CD4-positive, alpha-beta T cell treated with Interleukin-6 for 4 hours (primary cell): ENCODE data around the gene TBC1D22B.
"Not testable (repeated sequence)": the region's sequence is repeated elsewhere in the genome, so short reads cannot be mapped to it uniquely, and the experiment has no call there.

Experiments used
- DNase-seq: peaks from one replicate; pipeline ENCODE4 v3.0.0-alpha.2; 2020; ENCODE audit warnings: mixed read lengths

TBC1D22B gene

DNA sequence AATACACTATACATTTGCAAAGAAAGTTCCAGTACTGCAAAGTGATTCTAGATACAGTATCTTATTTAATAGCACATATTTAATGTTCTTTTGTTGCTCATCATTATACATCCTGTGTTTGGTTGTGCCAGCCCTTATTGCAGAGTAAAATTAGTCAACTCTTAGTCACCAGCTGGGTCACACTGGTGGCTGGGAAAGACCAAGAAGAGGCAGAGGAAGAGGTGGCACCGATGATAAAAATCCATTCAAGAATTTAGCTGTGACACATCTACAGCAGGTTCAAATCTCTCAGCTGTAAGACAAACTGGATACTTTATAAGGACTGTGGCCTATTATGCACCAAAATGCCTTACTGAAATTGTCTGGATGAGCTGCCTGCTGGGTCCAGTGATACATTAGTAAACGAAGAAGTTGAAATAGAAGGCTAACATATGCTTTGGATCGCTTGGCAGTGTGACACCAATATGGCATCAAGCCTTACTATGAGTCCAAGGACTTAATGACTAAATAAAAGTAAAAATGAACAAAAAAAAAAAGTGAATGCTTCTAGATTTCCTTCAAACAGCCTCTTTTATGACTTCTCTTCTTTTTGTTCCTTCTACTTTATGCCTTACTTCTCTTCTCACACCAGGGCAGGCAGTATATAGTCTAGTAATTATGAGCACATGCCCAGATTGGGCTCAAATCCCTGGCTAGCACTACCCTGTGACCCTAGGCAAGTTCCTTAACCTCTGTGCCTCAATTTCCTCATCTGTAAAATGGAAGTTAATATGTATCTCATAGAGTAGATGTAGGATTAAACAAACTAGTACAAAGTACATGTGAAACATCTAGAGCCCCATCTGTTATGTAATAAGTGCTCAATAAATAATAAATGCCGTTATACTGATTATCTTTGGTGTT is 66.8 kb downstream of the TBC1D22B start:
- peak; percentile 15 for DNase-seq

DNA sequence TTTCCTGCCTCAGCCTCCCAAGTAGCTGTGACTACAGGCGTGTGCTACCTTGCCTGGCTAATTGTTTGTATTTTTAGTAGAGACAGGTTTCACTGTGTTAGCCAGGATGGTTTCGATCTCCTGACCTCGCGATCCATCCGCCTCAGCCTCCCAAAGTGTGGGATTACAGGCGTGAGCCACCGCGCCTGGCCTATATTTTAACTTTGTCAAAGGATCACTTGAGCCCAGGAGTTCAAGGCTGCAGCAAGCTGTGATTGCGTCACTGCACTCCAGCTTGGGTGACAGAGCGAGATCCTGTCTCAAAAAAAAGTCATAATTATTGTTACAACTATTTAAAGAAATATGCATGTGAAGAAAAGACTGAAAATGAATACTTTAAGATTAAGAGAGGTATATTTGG is 72.8 kb downstream of the TBC1D22B start:
- DNase-seq, result not testable (repeated sequence)

DNA sequence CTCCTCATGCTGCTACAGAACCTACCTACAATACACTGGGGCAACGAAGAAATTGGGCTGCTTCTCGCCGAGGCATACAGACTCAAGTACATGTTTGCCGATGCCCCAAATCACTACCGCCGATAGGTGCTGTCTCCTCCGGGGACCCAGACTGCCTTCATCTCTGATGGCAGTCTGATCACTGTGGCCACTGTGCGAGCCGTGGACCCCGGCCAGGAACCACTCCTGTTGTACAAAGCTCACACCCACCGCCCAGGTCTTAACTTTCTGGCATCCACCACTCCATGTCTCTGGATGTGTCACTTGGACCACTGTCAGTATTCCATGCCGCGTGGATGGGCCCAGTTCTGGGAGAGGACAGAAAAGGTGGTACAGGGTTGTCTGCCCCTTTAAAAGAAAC is 73.5 kb downstream of the TBC1D22B start:
- DNase-seq, result no peak

DNA sequence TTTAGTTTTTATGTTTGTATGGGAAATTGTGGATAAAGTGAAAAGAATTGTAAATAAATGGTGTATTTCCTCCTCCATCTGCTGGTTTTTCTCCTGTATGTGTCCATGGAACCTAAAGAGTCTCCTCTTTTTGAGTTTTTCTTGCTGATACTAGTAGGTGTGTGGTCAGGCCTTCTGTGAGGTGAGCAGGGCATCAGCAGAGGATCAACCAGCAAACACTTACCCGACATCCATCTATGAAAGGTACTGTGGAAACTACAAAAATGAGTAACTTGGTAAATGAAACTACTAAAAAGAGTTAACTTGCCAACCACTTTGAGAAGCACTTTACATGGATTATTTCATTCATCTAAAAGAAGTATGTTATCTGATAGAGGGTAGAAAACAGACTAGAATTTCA is 75.3 kb downstream of the TBC1D22B start:
- no peak for DNase-seq

DNA sequence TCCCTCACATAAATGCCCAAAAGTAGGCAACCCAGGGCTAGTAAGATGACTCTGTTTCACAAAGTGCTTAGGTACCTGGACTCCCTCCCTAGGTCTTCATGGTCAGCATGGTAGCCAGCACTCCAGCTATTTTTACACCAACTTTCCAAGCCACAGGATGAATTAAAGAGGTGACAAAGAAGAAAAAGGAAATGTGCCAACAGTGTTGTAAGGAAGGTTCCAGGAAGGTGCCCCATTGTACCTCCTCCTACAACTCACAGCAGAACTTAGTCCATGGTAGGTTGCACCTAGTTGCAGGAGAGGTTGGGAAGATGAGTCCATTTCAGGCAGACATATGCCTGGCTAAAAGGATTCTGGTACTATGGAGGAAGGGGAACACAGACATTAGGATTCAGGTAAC is 76.5 kb downstream of the TBC1D22B start:
- no peak for DNase-seq

DNA sequence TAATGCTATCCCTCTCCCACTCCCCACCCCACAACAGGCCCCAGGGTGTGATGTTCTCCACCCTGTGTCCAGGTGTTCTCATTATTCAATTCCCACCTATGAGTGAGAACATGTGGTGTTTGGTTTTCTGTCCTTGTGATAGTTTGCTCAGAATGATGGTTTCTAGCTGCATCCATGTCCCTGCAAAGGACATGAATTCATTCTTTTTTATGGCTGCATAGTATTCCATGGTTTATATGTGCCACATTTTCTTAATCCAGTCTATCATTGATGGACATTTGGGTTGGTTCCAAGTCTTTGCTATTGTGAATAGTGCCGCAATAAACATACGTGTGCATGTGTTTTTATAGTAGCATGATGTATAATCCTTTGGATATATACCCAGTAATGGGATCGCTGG is 80.7 kb downstream of the TBC1D22B start:
- DNase-seq, result not testable (repeated sequence)

DNA sequence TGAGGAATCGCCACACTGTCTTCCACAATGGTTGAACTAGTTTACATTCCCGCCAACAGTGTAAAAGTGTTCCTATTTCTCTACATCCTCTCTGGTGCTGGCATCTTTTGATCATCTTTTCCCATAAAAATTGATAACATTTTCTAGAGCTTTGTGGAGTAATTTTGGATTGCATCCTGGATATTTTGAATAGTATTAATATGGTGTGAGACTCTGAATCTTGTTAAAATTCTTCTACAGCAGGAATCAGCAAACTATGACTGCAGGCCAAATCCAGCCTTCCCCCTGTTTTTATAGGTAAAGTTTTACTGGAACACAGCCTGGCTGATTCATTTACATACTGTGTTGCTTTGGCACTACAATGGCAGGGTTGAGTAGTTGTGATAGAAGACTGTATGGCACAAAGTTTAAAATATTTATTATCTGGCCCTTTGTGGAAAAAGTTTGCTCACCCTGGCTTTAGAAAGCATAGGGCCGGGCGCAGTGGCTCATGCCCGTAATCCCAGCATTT is 81.2 kb downstream of the TBC1D22B start:
- DNase-seq, result no peak

DNA sequence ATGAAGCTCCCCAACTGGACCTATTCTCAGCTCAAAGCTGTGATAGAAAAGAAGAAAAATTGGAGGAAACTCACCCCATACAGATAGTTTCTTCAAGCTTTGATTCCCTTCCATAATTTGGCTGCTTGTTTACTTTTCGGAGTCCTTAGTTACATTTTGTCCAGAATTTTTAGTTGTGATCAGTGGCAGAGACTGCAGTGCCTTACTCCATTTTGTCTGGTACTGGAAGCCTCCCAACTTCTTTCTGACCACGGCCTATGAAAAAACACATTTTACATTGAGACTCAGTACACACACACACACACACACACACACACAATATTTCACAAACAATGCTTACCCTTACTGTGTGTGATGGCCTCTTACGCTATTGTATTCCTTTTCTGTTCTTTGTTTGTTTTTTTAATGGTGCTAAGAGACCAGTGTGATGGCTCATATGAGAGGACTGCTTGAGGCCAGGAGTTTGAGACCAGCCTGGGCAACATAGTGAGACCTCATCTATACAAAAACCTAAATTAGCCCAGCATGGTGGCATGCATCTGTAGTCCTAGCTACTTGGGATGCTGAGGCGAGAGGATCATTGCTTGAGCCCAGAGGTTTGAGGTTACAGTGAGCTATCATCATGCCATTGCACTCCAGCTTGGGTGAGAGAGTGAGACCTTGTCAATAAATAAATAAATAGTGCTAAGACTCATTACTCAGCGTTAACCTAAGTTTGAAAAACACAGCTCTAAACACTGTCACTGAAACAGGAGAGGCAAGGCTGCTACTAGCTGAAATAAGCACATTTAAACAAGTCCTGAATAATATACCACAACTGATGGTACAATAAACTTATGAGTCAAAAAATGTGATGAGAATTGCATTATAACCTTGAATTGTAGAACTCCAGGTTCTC is 82.4 kb downstream of the TBC1D22B start:
- DNase-seq, result no peak

DNA sequence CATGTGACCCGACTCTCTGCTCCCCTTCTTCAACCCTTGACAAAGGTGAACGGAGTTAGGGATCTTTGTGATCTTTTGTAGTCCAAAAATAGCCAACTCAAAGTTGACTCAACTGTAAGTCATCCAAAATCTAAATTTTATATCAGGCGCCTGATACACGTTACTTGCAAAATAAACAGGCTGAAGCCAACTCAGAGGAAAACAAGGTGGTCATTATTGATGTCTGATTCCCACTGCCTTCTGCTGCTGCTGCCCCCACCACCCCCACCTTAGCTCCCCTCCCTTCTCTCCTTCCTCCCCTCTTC is 83.0 kb downstream of the TBC1D22B start:
- DNase-seq, result no peak

DNA sequence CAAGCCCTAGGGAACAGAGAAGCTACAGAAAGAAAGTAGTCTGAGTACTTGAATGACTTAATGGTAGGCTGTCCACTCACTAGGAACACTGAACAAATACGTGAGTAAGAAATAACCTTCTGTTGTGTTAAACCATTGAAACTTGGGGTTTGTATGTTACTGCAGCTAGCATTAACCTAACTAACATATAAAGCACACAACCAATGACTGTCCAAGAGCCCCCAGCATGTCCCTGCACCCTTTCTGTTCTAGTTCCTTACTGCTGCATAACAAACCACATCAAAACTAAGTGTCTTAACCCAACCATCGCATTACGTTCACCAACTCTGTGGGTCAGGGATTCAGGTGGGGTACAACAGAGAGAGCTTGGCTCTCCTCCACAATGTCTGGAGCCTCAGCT is 85.7 kb downstream of the TBC1D22B start:
- DNase-seq, result no peak

DNA sequence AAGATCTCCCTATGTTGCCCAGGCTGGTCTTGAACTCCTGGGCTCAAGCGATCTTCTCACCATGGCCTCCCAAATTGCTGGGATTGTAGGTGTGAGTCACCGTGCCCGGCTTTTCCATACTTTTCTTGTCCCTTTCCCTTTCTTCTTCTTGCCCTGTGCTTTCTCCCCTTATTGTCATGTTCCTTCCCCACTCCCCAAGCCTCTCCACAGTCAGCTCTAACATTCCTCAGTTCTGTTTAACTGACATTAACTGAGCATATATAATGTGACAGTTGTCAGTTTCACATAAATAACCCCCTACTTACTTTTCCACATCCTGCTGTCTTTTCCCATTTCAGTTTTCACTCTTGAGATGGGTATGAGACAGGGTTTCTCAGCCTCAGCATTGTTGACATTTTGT is 86.7 kb downstream of the TBC1D22B start:
- DNase-seq, result no peak

DNA sequence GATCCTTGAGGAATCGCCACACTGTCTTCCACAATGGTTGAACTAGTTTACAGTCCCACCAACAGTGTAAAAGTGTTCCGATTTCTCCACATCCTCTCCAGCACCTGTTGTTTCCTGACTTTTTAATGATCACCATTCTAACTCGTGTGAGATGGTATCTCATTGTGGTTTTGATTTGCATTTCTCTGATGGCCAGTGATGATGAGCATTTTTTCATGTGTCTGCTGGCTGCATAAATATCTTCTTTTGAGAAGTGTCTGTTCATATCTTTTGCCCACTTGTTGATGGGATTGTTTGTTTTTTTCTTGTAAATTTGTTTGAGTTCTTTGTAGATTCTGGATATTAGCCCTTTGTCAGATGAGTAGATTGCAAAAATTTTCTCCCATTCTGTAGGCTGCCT is 88.2 kb downstream of the TBC1D22B start:
- DNase-seq, result not testable (repeated sequence)

DNA sequence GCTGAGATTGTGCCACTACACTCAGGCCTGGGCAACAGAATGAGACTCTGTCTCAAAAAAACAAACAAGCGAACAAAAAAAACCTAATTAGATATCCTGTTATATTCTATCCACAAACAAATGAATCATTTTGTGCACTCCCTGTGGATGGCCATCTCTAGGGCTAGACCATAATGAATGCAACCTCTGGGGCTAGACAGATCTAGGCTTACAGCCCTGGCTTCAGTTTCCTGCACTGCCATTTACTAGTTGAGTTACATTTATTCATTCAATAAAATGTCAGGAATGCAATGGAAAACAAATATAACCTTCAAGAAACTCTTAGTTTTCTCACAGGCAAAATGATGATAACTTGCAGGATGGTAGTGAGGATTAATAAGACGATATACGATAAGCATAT is 89.6 kb downstream of the TBC1D22B start:
- no peak for DNase-seq

DNA sequence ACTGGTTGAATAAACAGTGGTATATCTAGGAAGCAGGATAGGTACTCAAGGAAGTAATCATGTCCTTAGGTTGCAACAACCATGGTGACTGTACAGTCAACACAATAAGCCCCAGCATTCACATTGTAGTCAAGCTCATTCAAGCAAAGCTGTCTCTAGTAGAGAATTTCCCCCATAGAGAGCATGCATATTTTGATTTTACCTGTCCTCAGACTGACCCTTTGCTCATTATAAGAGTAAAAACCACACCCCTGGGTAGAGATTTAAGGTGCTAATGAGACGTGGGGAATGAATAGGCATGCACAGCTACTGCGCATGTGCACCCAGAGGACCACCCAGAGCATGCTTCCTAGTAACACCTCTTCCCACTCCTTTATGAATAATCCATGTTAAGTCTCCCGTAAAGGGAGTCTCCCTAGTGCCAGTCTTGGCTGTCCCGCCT is 90.1 kb downstream of the TBC1D22B start:
- DNase-seq, result no peak

DNA sequence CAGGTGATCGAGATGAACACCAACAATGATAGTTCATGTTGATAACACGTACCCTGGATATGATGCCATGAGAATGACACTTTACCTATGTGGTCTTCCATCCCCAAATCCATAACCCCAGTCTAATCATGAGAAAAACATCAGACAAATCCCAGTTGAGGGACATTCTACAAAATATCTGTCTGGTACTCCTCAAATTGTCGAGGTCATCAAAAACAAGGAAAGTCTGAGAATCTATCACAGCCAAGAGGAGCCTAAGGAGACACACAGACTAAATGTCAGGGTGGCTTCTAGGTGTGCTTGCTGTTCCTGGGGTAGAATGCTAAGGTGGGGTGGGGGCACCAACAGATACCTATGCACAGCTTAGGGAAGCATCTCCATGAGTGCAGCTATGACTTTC is 93.5 kb downstream of the TBC1D22B start:
- no peak for DNase-seq

DNA sequence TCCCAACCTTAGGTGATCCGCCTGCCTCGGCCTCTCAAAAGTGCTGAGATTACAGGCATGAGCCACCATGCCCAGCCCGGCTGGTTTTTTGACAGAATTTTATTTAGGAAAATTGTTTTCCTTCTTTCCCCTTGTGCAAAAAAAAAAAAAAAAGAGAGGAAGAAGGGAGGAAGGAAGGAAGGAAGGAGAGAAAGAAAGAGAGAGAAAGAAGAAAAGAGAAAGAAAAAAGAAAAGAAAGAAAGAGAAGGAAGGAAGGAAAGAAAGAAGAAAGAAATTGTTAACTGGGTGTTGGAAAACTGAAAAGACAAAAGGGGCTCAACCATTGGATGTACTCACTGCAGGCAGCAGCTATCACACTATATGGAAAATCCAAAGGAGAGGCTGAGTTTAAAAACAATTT is 94.8 kb downstream of the TBC1D22B start:
- DNase-seq, result no peak

DNA sequence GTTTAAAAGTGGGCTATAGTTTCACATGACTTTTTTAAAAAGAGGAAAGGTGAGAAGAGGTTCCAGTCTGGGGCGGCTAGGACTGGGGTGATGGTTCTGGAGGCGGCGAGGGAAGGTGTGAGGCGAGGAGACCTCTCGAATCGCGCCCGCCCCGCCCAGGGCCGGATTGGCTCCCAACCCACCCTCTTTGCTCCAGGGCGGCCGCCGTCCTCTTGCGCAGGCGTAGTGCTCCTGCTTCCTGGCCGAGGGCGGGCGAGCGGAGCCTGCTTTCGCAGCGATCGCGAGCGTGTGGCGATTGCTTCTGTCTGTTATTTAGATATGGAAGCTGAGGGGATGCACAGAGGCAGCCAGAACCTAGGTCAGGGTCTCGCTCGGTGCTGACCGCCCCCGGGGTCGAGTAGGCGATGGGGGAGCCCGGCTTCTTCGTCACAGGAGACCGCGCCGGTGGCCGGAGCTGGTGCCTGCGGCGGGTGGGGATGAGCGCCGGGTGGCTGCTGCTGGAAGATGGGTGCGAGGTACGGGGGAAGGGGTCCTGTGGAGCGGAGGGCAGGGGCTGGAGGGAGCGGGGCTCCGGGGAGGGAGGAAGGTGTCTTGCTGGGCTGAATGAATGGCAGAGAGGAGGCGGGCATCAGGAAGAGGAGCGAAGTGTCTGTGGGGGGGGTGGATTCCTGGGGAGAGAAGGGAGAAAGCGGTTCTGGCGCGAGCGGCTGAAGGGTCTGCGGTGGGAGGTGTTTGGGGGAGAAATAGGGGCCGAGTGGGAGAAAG is 96.4 kb downstream of the TBC1D22B start, which contains the start of gene RNF8:
Gene RNF8, plus strand, starts transcription at position 223 of the 765 bp plus-strand sequence. Its CDS starts 182 bp downstream, at position 405.
- peak; percentile 93 for DNase-seq

DNA sequence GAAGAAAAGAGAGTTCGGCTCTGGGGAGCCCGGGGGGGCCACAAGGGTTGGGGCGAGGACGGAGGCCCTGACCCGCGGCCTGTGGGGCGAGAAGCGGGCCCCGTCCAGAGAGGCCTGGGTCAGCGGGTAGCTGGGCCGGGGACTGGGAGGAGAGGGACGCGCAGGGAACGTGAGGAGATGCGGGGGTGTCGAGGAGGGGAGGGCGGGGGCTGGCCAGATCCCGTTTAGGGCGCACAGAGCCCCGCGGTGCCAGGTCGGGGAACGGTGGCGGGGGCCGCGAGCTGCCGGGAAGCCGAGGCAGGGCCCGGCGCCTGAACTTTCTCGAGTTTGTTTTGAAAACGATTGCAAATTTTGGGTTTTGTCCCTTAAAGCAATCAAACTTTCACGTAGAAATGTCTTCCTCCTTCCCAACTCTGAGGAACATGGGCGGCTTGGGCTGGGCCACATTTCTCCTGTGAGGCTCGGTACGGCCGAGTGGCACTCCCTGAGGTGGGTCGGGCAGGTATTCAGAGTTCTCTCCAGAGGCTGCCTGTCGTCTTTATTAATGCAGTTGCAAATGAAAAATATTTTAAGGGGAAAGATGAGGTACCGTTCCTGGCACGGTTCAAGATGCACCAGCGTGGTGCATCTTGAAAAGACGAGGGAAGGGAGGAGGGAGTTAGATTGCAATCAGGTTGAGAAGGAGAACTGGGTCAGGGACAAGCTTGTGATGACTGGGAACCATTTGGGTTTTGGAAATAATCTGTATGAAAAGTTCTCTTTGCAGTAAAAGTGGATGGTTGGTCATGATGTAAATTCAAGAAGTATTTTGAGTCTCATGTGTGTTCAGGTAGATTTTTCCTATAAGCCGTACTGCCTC is 97.2 kb downstream of the TBC1D22B start:
- peak; percentile 9 for DNase-seq

DNA sequence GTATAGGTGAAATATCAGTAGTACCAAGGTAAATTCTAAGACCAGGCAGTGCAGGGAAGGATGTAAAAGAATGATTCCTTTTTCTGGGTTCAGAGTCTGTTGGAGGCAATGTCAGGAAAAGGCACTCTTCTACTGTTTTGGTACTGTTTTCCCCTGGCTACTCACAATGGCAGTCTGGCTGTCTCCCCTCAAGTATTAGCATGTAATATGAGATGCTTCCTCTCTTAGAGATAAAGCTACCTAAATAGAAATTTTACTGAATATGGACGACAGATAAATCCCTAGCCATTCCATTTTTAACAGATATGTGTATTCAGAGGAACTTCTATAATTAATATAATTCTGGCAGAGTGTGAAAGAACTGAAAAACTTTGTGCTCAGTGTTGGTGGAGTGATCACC is 99.7 kb downstream of the TBC1D22B start:
- no peak for DNase-seq

DNA sequence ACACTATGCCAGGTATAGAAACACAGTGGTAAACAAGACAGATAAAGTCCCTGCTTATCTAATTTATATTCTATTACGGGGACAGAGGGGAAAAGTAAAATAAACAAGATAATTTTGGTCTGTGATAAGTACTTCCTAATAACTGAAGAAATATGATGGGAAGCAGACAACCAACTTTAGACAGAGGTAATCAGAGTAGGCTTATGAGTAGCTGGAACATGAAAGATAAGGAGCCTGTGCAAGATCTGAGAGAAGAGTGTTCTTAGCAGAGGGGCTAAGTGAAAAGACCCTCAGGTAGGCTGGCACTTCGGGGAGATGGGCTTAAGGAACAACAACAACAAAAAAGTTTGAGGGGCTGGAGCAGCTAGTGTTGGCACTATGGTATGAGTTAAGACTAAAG is 100.3 kb downstream of the TBC1D22B start:
- DNase-seq, result no peak

DNA sequence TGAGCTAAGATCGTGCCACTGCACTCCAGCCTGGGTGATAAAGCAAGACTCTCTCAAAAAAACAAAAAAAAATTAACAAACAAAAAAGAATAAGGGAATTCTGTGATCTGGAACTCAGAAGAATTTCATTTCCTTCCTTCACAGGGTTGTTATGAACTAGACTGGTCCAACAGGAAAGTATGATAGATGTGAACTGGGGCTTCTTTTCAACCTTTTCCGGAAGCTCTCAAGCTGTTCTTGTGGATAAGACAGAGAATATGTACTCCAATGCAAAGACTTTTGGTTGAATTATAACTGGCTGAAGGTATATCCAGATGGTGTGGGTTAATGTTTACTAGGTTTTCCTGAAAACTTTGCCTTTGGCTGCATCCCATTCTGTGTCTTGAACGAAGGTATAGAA is 101.5 kb downstream of the TBC1D22B start:
- DNase-seq, result no peak
